HL-60 (cell line): ENCODE measurements around the gene TRPM1.

Experiments
- POLR2AphosphoS5 ChIP-seq: IDR thresholded peaks from 2 replicates; pipeline ENCODE4 v1.6.1; 2012; ENCODE audit warnings: low read depth
- TF ChIP-seq, protein P1 (sequence below): IDR thresholded peaks from 2 replicates; pipeline ENCODE4 v1.6.1; 2012; ENCODE audit warnings: low read depth; ENCODE audit not compliant: insufficient replicate concordance
- TF ChIP-seq, protein P2 (sequence below): IDR thresholded peaks from one replicate; pipeline ENCODE4 v1.5.1; 2011; ENCODE audit warnings: low read length, control low read depth, inconsistent platforms; ENCODE audit not compliant: insufficient read depth

DNA sequence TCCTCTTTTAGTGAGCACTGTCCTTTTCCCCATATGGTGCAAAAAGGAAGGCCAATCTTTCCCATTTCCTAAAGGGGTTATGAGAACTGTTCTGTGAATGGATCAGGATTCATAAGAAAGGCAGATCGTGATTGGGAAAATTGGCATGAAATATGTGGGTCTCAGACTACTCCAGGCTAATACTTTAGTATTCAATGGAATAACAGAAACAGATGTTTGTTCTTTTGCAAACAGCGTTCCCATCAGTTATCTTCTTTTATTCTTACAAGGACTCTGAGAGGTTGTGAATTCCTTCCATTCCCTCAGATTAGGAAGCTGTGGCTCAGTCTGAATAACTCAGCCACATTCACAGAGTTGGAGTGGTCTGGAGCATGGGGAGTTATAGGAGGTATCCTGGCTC lies 58.8 kb downstream of the TRPM1 start:
- TF ChIP-seq, protein P1, sequence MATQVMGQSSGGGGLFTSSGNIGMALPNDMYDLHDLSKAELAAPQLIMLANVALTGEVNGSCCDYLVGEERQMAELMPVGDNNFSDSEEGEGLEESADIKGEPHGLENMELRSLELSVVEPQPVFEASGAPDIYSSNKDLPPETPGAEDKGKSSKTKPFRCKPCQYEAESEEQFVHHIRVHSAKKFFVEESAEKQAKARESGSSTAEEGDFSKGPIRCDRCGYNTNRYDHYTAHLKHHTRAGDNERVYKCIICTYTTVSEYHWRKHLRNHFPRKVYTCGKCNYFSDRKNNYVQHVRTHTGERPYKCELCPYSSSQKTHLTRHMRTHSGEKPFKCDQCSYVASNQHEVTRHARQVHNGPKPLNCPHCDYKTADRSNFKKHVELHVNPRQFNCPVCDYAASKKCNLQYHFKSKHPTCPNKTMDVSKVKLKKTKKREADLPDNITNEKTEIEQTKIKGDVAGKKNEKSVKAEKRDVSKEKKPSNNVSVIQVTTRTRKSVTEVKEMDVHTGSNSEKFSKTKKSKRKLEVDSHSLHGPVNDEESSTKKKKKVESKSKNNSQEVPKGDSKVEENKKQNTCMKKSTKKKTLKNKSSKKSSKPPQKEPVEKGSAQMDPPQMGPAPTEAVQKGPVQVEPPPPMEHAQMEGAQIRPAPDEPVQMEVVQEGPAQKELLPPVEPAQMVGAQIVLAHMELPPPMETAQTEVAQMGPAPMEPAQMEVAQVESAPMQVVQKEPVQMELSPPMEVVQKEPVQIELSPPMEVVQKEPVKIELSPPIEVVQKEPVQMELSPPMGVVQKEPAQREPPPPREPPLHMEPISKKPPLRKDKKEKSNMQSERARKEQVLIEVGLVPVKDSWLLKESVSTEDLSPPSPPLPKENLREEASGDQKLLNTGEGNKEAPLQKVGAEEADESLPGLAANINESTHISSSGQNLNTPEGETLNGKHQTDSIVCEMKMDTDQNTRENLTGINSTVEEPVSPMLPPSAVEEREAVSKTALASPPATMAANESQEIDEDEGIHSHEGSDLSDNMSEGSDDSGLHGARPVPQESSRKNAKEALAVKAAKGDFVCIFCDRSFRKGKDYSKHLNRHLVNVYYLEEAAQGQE = no peak
- TF ChIP-seq, protein P2, sequence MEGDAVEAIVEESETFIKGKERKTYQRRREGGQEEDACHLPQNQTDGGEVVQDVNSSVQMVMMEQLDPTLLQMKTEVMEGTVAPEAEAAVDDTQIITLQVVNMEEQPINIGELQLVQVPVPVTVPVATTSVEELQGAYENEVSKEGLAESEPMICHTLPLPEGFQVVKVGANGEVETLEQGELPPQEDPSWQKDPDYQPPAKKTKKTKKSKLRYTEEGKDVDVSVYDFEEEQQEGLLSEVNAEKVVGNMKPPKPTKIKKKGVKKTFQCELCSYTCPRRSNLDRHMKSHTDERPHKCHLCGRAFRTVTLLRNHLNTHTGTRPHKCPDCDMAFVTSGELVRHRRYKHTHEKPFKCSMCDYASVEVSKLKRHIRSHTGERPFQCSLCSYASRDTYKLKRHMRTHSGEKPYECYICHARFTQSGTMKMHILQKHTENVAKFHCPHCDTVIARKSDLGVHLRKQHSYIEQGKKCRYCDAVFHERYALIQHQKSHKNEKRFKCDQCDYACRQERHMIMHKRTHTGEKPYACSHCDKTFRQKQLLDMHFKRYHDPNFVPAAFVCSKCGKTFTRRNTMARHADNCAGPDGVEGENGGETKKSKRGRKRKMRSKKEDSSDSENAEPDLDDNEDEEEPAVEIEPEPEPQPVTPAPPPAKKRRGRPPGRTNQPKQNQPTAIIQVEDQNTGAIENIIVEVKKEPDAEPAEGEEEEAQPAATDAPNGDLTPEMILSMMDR = no peak
- no peak for TF ChIP-seq POLR2AphosphoS5
